Measurements from ENCODE around the gene PAXX.

PAXX gene

GRCh38 chr9:136968333-136969127, 23.7 kb upstream of the PAXX start:
- no peak for FAIRE-seq

GRCh38 chr9:136969150-136969549, 23.1 kb upstream of the PAXX start:
- FAIRE-seq: no peak

GRCh38 chr9:136969774-136970173, 22.4 kb upstream of the PAXX start:
- no peak for FAIRE-seq

- no peak for FAIRE-seq
Observed at GRCh38 chr9:136970361-136970760, 21.9 kb upstream of the PAXX start.

GRCh38 chr9:136971746-136972145, 20.5 kb upstream of the PAXX start:
- no peak for FAIRE-seq

GRCh38 chr9:136972335-136972734, 19.9 kb upstream of the PAXX start:
- no peak for FAIRE-seq

GRCh38 chr9:136972743-136973142, 19.5 kb upstream of the PAXX start:
- no peak for FAIRE-seq

- no peak for FAIRE-seq
Observed at GRCh38 chr9:136973618-136974617, 18.3 kb upstream of the PAXX start.

GRCh38 chr9:136974817-136975535, 17.2 kb upstream of the PAXX start:
- no peak for FAIRE-seq

GRCh38 chr9:136975644-136976043, 16.6 kb upstream of the PAXX start:
- FAIRE-seq: no peak

GRCh38 chr9:136977223-136977622, 15.0 kb upstream of the PAXX start, which contains the start of gene PTGDS:
Gene PTGDS, plus strand, starts transcription at chr9:136977504. Its CDS starts 75 bp downstream, at chr9:136977579.
- no peak for FAIRE-seq

- no peak for FAIRE-seq
Observed at GRCh38 chr9:136977649-136978072, 14.6 kb upstream of the PAXX start.

- no peak for FAIRE-seq
Observed at GRCh38 chr9:136978073-136978864, 14.0 kb upstream of the PAXX start.

- FAIRE-seq: no peak
Observed at GRCh38 chr9:136978865-136979544, 13.2 kb upstream of the PAXX start.

- no peak for FAIRE-seq
Observed at GRCh38 chr9:136979769-136980587, 12.2 kb upstream of the PAXX start.

- FAIRE-seq: no peak
Observed at GRCh38 chr9:136980669-136981478, 11.3 kb upstream of the PAXX start.

GRCh38 chr9:136981588-136982231, 10.5 kb upstream of the PAXX start:
- FAIRE-seq: no peak

- no peak for FAIRE-seq
Observed at GRCh38 chr9:136982232-136983051, 9.8 kb upstream of the PAXX start, which contains the start of gene LCNL1. Gene LCNL1, plus strand, starts transcription at chr9:136982993. Its CDS starts 594 bp downstream, at chr9:136983587.

Measured in G401.6 (cell line).